IMR-90 (cell line): ENCODE measurements around the gene GPC2. TPM values are rescaled to one million over a fixed set of nuclear protein-coding genes. Genes with fewer than 3 reads are reported as not detected.
"Not testable (repeated sequence)": the region's sequence is repeated elsewhere in the genome, so short reads cannot be mapped to it uniquely, and the experiment has no call there.

ENCODE experiments used
- ATAC-seq: fragments of 200-7000 bp; cut with Tn5 transposase; 2 replicates; pipeline ENCODE4 v1.9.1; 2020; ENCODE audit warnings: low read depth, mild to moderate bottlenecking, moderate library complexity
- BruUV-seq: library from RNA; stranded (reverse); fragments of 400-500 nt; replicated peaks from 2 replicates; lab custom pipeline; 2021; lab: Mats Ljungman, UMichigan
- CTCF ChIA-PET: fragments of 300-600 bp; formaldehyde crosslinking; extraction: SDS; loops from one replicate; lab custom pipeline; 2021; ENCODE audit warnings: antibody characterized with exemption; lab: Yijun Ruan, JAX
- POLR2A ChIA-PET: fragments of 300-600 bp; sonication (Branson Sonifier 250); formaldehyde crosslinking; loops from one replicate; lab custom pipeline; 2022; ENCODE audit warnings: antibody characterized with exemption; ENCODE audit not compliant: unreplicated experiment; lab: Charles Lee
- DNase-seq: peaks from one replicate; pipeline ENCODE4 v3.0.0; 2013
- H2AFZ ChIP-seq: replicated peaks from 2 replicates; pipeline ENCODE3; 2013; ENCODE audit warnings: low read length, mild to moderate bottlenecking; ENCODE audit not compliant: poor library complexity
- H2AK5ac ChIP-seq: 2 replicates; pipeline ENCODE4 v1.6.1; 2013; ENCODE audit warnings: low read depth, low read length, inconsistent platforms
- H2AK9ac ChIP-seq: replicated peaks from 2 replicates; pipeline ENCODE3; 2013; ENCODE audit warnings: mild to moderate bottlenecking, low read depth, low read length, moderate library complexity; ENCODE audit not compliant: poor library complexity
- H2BK120ac ChIP-seq: 2 replicates; pipeline ENCODE4 v1.6.1; 2013; ENCODE audit warnings: low read depth, low read length, inconsistent platforms
- H2BK15ac ChIP-seq: 3 replicates; pipeline ENCODE4 v1.6.1; 2013; ENCODE audit warnings: low read depth, low read length, inconsistent platforms
- H2BK20ac ChIP-seq: 2 replicates; pipeline ENCODE4 v1.6.1; 2013; ENCODE audit warnings: low read depth, mild to moderate bottlenecking, inconsistent platforms, low read length, moderate library complexity
- H2BK5ac ChIP-seq: 2 replicates; pipeline ENCODE4 v1.6.1; 2013; ENCODE audit warnings: mild to moderate bottlenecking, low read depth, low read length, inconsistent platforms; ENCODE audit not compliant: poor library complexity, severe bottlenecking
- H3K14ac ChIP-seq: replicated peaks from 2 replicates; pipeline ENCODE4 v1.6.1; 2013; ENCODE audit warnings: low read depth, low read length, inconsistent platforms
- H3K18ac ChIP-seq: 2 replicates; pipeline ENCODE4 v1.6.1; 2013; ENCODE audit warnings: low read depth, low read length, control low read depth
- H3K23ac ChIP-seq: 2 replicates; pipeline ENCODE4 v1.6.1; 2013; ENCODE audit warnings: low read depth, low read length, inconsistent platforms
- H3K27ac ChIP-seq: 2 replicates; pipeline ENCODE4 v1.5.1; 2013; ENCODE audit warnings: mild to moderate bottlenecking, control low read depth, low read length; ENCODE audit not compliant: insufficient read depth
- H3K27me3 ChIP-seq: 2 replicates; pipeline ENCODE4 v1.6.1; 2013; ENCODE audit warnings: low read length; ENCODE audit not compliant: control insufficient read depth, insufficient read depth
- H3K36me3 ChIP-seq: 2 replicates; pipeline ENCODE4 v1.6.1; 2013; ENCODE audit warnings: low read length, mixed read lengths; ENCODE audit not compliant: control insufficient read depth, insufficient read depth
- H3K4ac ChIP-seq: 2 replicates; pipeline ENCODE4 v1.6.1; 2013; ENCODE audit warnings: low read depth, low read length, inconsistent platforms
- H3K4me1 ChIP-seq: 2 replicates; pipeline ENCODE4 v1.6.1; 2013; ENCODE audit warnings: low read length, mixed read lengths; ENCODE audit not compliant: control insufficient read depth, insufficient read depth
- H3K4me2 ChIP-seq: 2 replicates; pipeline ENCODE4 v1.6.1; 2013; ENCODE audit warnings: low read depth, mild to moderate bottlenecking, control low read depth, low read length, moderate library complexity
- H3K4me3 ChIP-seq: 2 replicates; pipeline ENCODE4 v1.5.1; 2013; ENCODE audit warnings: low read depth, mild to moderate bottlenecking, control low read depth, low read length, moderate library complexity; ENCODE audit not compliant: insufficient read depth
- H3K56ac ChIP-seq: 2 replicates; pipeline ENCODE4 v1.6.1; 2013; ENCODE audit warnings: low read length, inconsistent platforms; ENCODE audit not compliant: insufficient read depth; ENCODE audit errors: extremely low read depth
- H3K79me1 ChIP-seq, 2 experiments: 2 replicates each; pipeline ENCODE4 v1.6.1; 2013; ENCODE audit warnings: low read length in 2 of 2, inconsistent platforms in 1 of 2, low read depth in 1 of 2
- H3K9ac ChIP-seq: 2 replicates; pipeline ENCODE4 v1.6.1; 2013; ENCODE audit warnings: low read depth, low read length, control low read depth
- H3K9me1 ChIP-seq: 2 replicates; pipeline ENCODE4 v1.6.1; 2013; ENCODE audit warnings: low read length, inconsistent platforms; ENCODE audit not compliant: insufficient read depth
- H3K9me3 ChIP-seq: 2 replicates; pipeline ENCODE4 v1.6.1; 2013; ENCODE audit warnings: low read length; ENCODE audit not compliant: control insufficient read depth, insufficient read depth
- H4K20me1 ChIP-seq: 2 replicates; pipeline ENCODE4 v1.6.1; 2013; ENCODE audit warnings: low read length, inconsistent platforms; ENCODE audit not compliant: insufficient read depth
- H4K5ac ChIP-seq: 2 replicates; pipeline ENCODE4 v1.6.1; 2013; ENCODE audit warnings: mild to moderate bottlenecking, low read depth, low read length, control low read depth
- H4K8ac ChIP-seq, 2 experiments: 2 replicates each; pipeline ENCODE4 v1.6.1; 2013; ENCODE audit warnings: low read depth in 2 of 2, low read length in 2 of 2, control low read depth in 1 of 2, inconsistent platforms in 1 of 2
- H4K91ac ChIP-seq: 2 replicates; pipeline ENCODE4 v1.6.1; 2013; ENCODE audit warnings: low read depth, low read length, inconsistent platforms; ENCODE audit not compliant: insufficient read depth
- WGBS, 2 experiments: methylation state at CpG; one replicate each; pipeline versions ENCODE4 v1.1.5 to v1.1.7; 2013; ENCODE audit warnings: missing lambda C conversion rate in 2 of 2; ENCODE audit not compliant: insufficient read length in 1 of 2; ENCODE audit errors: extremely low coverage in 2 of 2; 5-methylcytosine and 5-hydroxymethylcytosine counted together
- dilution Hi-C: fragments of 300-500 bp; cut with HindIII; formaldehyde crosslinking; loops from one replicate; pipeline ENCODE4 v1.14.3; 2018; ENCODE audit warnings: low sequenced_read_pairs; ENCODE audit not compliant: unreplicated experiment
- in situ Hi-C: fragments of 300-500 bp; cut with MboI; formaldehyde crosslinking; loops from 3 replicates; pipeline ENCODE4 v1.14.3; 2019; ENCODE audit warnings: low sequenced_read_pairs, inconsistent platforms, mixed read lengths
- intact Hi-C: fragments of 100-400 bp; cut with micrococcal nuclease; formaldehyde crosslinking; loops from 2 replicates; pipeline ENCODE4 v1.10.0; 2022
- polyA plus RNA-seq, 3 experiments: library from polyadenylated mRNA; depleted of rRNA; stranded (reverse); fragments of >200 nt; gene quantifications; 2 replicates each; pipeline ENCODE4 v1.2.3, GENCODE V29; 2012; ENCODE audit warnings: low replicate concordance in 1 of 3
- total RNA-seq: library from RNA; depleted of rRNA; stranded (reverse); fragments of >200 nt; gene quantifications from 2 replicates; pipeline ENCODE4 v1.2.3, GENCODE V29; 2012

GPC2 gene
- total and polyA plus RNA-seq, 2 of the 4 experiments (the other 2 are of a cell fraction), result 1.8 to 6.0 TPM

DNA sequence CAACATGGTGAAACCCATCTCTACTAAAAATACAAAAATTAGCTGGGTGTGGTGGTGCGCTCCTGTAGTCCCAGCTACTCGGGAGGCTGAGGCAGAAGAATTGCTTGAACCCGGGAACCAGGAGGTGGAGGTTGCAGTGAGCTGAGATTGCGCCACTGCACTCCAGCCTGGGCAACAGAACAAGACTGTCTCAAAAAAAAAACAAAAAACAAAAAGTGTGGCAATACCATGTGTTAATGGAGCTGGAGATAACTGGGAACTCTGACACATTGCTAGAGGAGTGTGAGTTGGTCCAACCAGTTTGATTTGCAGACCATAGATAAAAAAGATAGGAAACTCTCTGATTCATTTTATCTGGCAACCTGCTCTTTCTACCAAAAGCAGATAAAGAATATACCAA lies 30.8 kb downstream of the GPC2 start:
- H3K9me1 ChIP-seq, H3K56ac ChIP-seq, BruUV-seq, dilution Hi-C loops, H3K4me3 ChIP-seq, H3K9me3 ChIP-seq, H3K4me2 ChIP-seq, H4K20me1 ChIP-seq, DNase-seq, H3K23ac ChIP-seq, H3K9ac ChIP-seq, in situ Hi-C loops, H2BK15ac ChIP-seq, H2BK20ac ChIP-seq, H2BK120ac ChIP-seq, H2AK5ac ChIP-seq, H2AFZ ChIP-seq, H2BK5ac ChIP-seq, H4K91ac ChIP-seq, H3K27me3 ChIP-seq, H3K14ac ChIP-seq, POLR2A ChIA-PET, H3K4me1 ChIP-seq, H3K27ac ChIP-seq, H4K8ac ChIP-seq, H4K5ac ChIP-seq, ATAC-seq, H2AK9ac ChIP-seq, H3K36me3 ChIP-seq, H3K18ac ChIP-seq, intact Hi-C loops, H3K4ac ChIP-seq: not testable (repeated sequence)
- no CpG with 5 or more reads among the region's 4 CpGs for WGBS, 2 experiments
- peaks cover 13 to 22% of the 10 kb centered on the region in 2 experiments; a peak in 3 of 4 replicates for H3K79me1 ChIP-seq
- CTCF ChIA-PET, result interaction anchor here (0.8 kb wide), 1 partner anchor 15 kb away, joined by 6 read pairs; no protein-coding TSS in a partner anchor
